ENCODE measurements around the gene CLEC4C. TPM values are rescaled to one million over a fixed set of nuclear protein-coding genes. Genes with fewer than 3 reads are reported as not detected.
"Not testable (repeated sequence)": the region's sequence is repeated elsewhere in the genome, so short reads cannot be mapped to it uniquely, and the experiment has no call there.

CLEC4C gene
- total and polyA plus RNA-seq, 4 experiments from 2014 or later: not detected

GRCh38 chr12:7782055-7782454 is 34.9 kb upstream of the CLEC4C start:
- H3K27me3 ChIP-seq (ENCODE audit: insufficient read depth, low read length): no peaks in the 10 kb centered on the region
- peak overlapping the region in 1 of 8 donors; percentile 45 for H3K4me3 Mint-ChIP-seq
- no peaks in the 10 kb centered on the region for H3K4me1 ChIP-seq (ENCODE audit: insufficient read depth, low read length)
- no peaks in the 10 kb centered on the region for H3K36me3 ChIP-seq (ENCODE audit: insufficient read depth, low read length)
- DNase-seq: no peak
- intact Hi-C loops (cut with micrococcal nuclease): no loop called here
- peak overlapping the region in 1 of 7 donors; percentile 46 for H3K27ac Mint-ChIP-seq
- no peak overlapping the region for H3K27ac ChIP-seq (ENCODE audit: low read depth, low read length)
- peaks cover 0 to 1% (median 0%) of the 10 kb centered on the region in 8 donors for H3K9me3 Mint-ChIP-seq
- POLR2A ChIA-PET (ENCODE audit: partially characterized antibody): no interaction called here
- no peaks in the 10 kb centered on the region for H3K36me3 Mint-ChIP-seq
- CTCF ChIA-PET (ENCODE audit: partially characterized antibody): no interaction called here
- no peaks in the 10 kb centered on the region for H3K9me3 ChIP-seq (ENCODE audit: control insufficient read depth in 1 of 2, low read length in 2 of 2)
- H3K4me3 ChIP-seq (ENCODE audit: low read length in 2 of 2): no peak overlapping the region
- H3K27me3 Mint-ChIP-seq: peaks cover 4 to 5% of the 10 kb centered on the region in 2 donors
- no peaks in the 10 kb centered on the region for H3K4me1 Mint-ChIP-seq

DNA sequence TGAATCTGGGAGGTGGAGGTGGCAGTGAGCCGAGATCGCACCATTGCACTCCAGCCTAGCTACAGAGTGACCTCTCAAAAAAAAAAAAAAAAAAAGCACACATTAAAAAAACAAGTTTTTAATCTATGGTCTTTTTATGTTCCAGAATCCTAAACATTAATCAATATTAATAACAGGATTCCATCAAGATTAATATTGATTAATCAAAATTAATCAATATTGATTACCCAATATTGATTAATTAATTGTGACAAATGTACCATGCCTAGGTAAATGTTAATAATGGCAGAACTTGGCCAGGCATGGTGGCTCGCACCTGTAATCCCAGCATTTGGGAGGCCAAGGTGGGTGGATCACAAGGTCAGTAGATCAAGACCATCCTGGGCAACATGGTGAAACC is 34.1 kb upstream of the CLEC4C start:
- Mint-ChIP-seq H3K36me3 (no peaks in the 10 kb centered on the region), H3K27me3 (peaks cover 0 to 4% of the 10 kb centered on the region in 2 donors), H3K9me3 (no peaks in the 10 kb centered on the region), H3K27ac (no peak overlapping the region), H3K4me1 (no peaks in the 10 kb centered on the region), H3K4me3 (no peak overlapping the region)
- no peaks in the 10 kb centered on the region for H3K9me3 ChIP-seq (ENCODE audit: control insufficient read depth in 1 of 2, low read length in 2 of 2)
- ChIA-PET POLR2A (ENCODE audit: partially characterized antibody) (no interaction called here), CTCF (ENCODE audit: partially characterized antibody) (no interaction called here)
- no peaks in the 10 kb centered on the region for H3K36me3 ChIP-seq (ENCODE audit: insufficient read depth, low read length)
- intact Hi-C loops (cut with micrococcal nuclease): no loop called here
- no peaks in the 10 kb centered on the region for H3K4me1 ChIP-seq (ENCODE audit: insufficient read depth, low read length)
- DNase-seq: no peak
- no peaks in the 10 kb centered on the region for H3K27me3 ChIP-seq (ENCODE audit: insufficient read depth, low read length)
- no peak overlapping the region for H3K4me3 ChIP-seq (ENCODE audit: low read length in 2 of 2)
- no peak overlapping the region for H3K27ac ChIP-seq (ENCODE audit: low read depth, low read length)

DNA sequence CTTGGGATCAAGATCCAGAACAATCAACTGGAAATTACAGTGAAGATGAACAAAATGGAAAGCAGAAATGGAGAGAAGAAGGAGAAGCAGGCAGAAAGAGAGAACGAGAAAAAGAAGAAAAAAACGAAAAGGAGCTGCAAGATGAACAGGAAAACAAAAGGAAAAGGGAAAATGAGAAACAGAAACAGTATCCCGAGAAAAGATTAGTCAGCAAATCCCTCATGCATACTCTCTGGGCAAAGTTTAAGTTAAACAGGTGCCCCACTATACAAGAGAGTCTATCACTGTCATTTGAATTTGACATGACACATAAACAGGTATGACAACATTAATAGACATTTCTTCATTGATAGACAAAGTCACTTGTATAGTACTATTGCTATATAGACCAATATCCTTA is 22.8 kb upstream of the CLEC4C start:
- Histone ChIP-seq H3K9me3 (ENCODE audit: control insufficient read depth in 1 of 2, low read length in 2 of 2) (no peaks in the 10 kb centered on the region), H3K27ac (ENCODE audit: low read depth, low read length) (no peak overlapping the region), H3K36me3 (ENCODE audit: insufficient read depth, low read length) (no peaks in the 10 kb centered on the region), H3K27me3 (ENCODE audit: insufficient read depth, low read length) (no peaks in the 10 kb centered on the region), H3K4me1 (ENCODE audit: insufficient read depth, low read length) (no peaks in the 10 kb centered on the region), H3K4me3 (ENCODE audit: low read length in 2 of 2) (no peak overlapping the region)
- peaks cover 0 to 2% of the 10 kb centered on the region in 2 donors for H3K27me3 Mint-ChIP-seq
- peak overlapping the region in 1 of 8 donors; percentile 18 for H3K4me3 Mint-ChIP-seq
- intact Hi-C loops (cut with micrococcal nuclease): no loop called here
- ChIA-PET CTCF (ENCODE audit: partially characterized antibody) (no interaction called here), POLR2A (ENCODE audit: partially characterized antibody) (no interaction called here)
- no peaks in the 10 kb centered on the region for H3K4me1 Mint-ChIP-seq
- H3K27ac Mint-ChIP-seq: no peak overlapping the region
- H3K36me3 Mint-ChIP-seq: no peaks in the 10 kb centered on the region
- DNase-seq: no peak
- H3K9me3 Mint-ChIP-seq: no peaks in the 10 kb centered on the region

DNA sequence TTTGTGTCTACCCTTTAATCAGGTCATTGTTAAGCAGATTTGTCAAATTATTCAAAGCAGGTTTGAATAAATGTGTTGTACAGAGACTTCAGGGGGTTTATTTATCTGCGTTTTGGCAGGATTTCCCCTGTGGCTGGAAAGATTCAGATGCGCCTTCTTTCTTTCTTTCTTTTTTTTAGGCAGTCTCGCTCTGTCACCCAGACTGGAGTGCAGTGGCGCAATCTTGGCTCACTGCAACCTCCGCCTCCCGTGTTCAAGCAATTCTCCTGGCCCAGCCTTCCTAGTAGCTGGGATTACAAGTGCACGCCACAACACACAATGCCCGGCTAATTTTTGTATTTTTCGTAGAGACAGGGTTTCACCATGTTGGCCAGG is 11.6 kb upstream of the CLEC4C start:
- intact Hi-C loops (cut with micrococcal nuclease): no loop called here
- Mint-ChIP-seq H3K27me3 (peaks cover 0 to 4% of the 10 kb centered on the region in 2 donors), H3K27ac (no peak overlapping the region), H3K4me3 (no peak overlapping the region), H3K4me1 (peaks cover 0 to 5% (median 2%) of the 10 kb centered on the region in 4 donors), H3K36me3 (no peaks in the 10 kb centered on the region), H3K9me3 (no peaks in the 10 kb centered on the region)
- DNase-seq: no peak
- no peak overlapping the region for H3K4me3 ChIP-seq (ENCODE audit: low read length in 2 of 2)
- no peak overlapping the region for H3K27ac ChIP-seq (ENCODE audit: low read depth, low read length)
- H3K4me1 ChIP-seq (ENCODE audit: insufficient read depth, low read length): no peaks in the 10 kb centered on the region
- ChIA-PET CTCF (ENCODE audit: partially characterized antibody) (no interaction called here), POLR2A (ENCODE audit: partially characterized antibody) (no interaction called here)
- no peaks in the 10 kb centered on the region for H3K36me3 ChIP-seq (ENCODE audit: insufficient read depth, low read length)
- H3K27me3 ChIP-seq (ENCODE audit: insufficient read depth, low read length): no peaks in the 10 kb centered on the region
- H3K9me3 ChIP-seq (ENCODE audit: control insufficient read depth in 1 of 2, low read length in 2 of 2): no peaks in the 10 kb centered on the region

- ChIA-PET POLR2A (ENCODE audit: partially characterized antibody) (no interaction called here), CTCF (ENCODE audit: partially characterized antibody) (no interaction called here)
Measured at GRCh38 chr12:7756993-7757392, 9.8 kb upstream of the CLEC4C start.

DNA sequence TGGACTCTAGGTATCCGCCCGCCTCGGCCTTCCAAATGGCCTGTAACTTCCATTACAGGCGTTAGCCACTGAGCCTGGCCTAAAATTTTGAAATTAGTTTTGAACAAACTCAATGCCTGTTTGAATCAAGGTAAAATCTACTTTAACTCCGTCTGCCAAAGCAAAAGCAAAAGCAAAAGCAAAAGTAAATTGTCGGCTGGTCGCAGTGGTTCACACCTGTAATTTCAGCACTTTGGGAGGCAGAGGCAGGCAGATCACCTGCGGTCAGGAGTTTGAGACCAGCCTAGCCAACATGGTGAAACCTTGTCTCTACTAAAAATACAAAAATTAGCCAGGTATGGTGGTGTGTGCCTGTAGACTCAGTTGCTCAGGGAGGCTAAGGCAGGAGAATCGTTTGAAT is 8.5 kb upstream of the CLEC4C start:
- H3K4me1 ChIP-seq (ENCODE audit: insufficient read depth, low read length); POLR2A ChIA-PET (ENCODE audit: partially characterized antibody); H3K36me3 Mint-ChIP-seq; H3K27ac ChIP-seq (ENCODE audit: low read depth, low read length); H3K27me3 Mint-ChIP-seq; H3K36me3 ChIP-seq (ENCODE audit: insufficient read depth, low read length); H3K4me3 ChIP-seq (ENCODE audit: low read length in 2 of 2); H3K27me3 ChIP-seq (ENCODE audit: insufficient read depth, low read length); H3K4me1 Mint-ChIP-seq; H3K9me3 Mint-ChIP-seq; CTCF ChIA-PET (ENCODE audit: partially characterized antibody); H3K9me3 ChIP-seq (ENCODE audit: control insufficient read depth in 1 of 2, low read length in 2 of 2); intact Hi-C loops (cut with micrococcal nuclease): not testable (repeated sequence)
- DNase-seq: peak in 3 of 5 donors; percentile 2 to 9 (median 3)
- peak overlapping the region; percentile 15 to 60 (median 34) for H3K4me3 Mint-ChIP-seq
- peak overlapping the region in 6 of 7 donors; percentile 9 to 75 (median 40) for H3K27ac Mint-ChIP-seq

More at GRCh38 chr12:7756993-7757392, 9.8 kb upstream of the CLEC4C start:
- DNase-seq: no peak
- H3K9me3 ChIP-seq (ENCODE audit: control insufficient read depth in 1 of 2, low read length in 2 of 2): no peaks in the 10 kb centered on the region
- H3K27me3 ChIP-seq (ENCODE audit: insufficient read depth, low read length): no peaks in the 10 kb centered on the region
- peaks cover 0 to 5% (median 4%) of the 10 kb centered on the region in 4 donors for H3K4me1 Mint-ChIP-seq
- peaks cover 0 to 6% of the 10 kb centered on the region in 2 donors for H3K27me3 Mint-ChIP-seq
- no peaks in the 10 kb centered on the region for H3K4me1 ChIP-seq (ENCODE audit: insufficient read depth, low read length)
- H3K27ac Mint-ChIP-seq: peak overlapping the region in 1 of 7 donors; percentile 13
- no peak overlapping the region for H3K4me3 ChIP-seq (ENCODE audit: low read length in 2 of 2)
- intact Hi-C loops (cut with micrococcal nuclease): no loop called here
- no peaks in the 10 kb centered on the region for H3K36me3 Mint-ChIP-seq
- no peak overlapping the region for H3K4me3 Mint-ChIP-seq
- no peaks in the 10 kb centered on the region for H3K36me3 ChIP-seq (ENCODE audit: insufficient read depth, low read length)
- no peak overlapping the region for H3K27ac ChIP-seq (ENCODE audit: low read depth, low read length)
- no peaks in the 10 kb centered on the region for H3K9me3 Mint-ChIP-seq

GRCh38 chr12:7751941-7752922 is 5.1 kb upstream of the CLEC4C start:
- H3K27me3 ChIP-seq (ENCODE audit: insufficient read depth, low read length); CTCF ChIA-PET (ENCODE audit: partially characterized antibody); POLR2A ChIA-PET (ENCODE audit: partially characterized antibody); H3K4me3 ChIP-seq (ENCODE audit: low read length in 2 of 2); H3K9me3 ChIP-seq (ENCODE audit: control insufficient read depth in 1 of 2, low read length in 2 of 2); H3K4me1 ChIP-seq (ENCODE audit: insufficient read depth, low read length); H3K36me3 Mint-ChIP-seq; intact Hi-C loops (cut with micrococcal nuclease); H3K4me1 Mint-ChIP-seq; H3K27ac Mint-ChIP-seq; H3K9me3 Mint-ChIP-seq; DNase-seq; H3K27ac ChIP-seq (ENCODE audit: low read depth, low read length); H3K27me3 Mint-ChIP-seq; H3K36me3 ChIP-seq (ENCODE audit: insufficient read depth, low read length); H3K4me3 Mint-ChIP-seq: not testable (repeated sequence)
